ENCODE data around the gene R3HDM1. TPM values are rescaled to one million over a fixed set of nuclear protein-coding genes. Genes with fewer than 3 reads are reported as not detected.

Gene R3HDM1
- polyA plus RNA-seq, 1 donor from 2014 or later: 30.3 TPM

- Histone ChIP-seq H3K79me2 (replicated peaks; ENCODE audit: insufficient read depth, low read length) (peaks cover 16% of the 10 kb centered on the region), H3K36me3 (ENCODE audit: insufficient read depth, low read length) (peaks cover 20% of the 10 kb centered on the region)
- TF ChIP-seq POLR2AphosphoS5 (IDR thresholded peaks at IDR 0.05): no peak
- TF ChIP-seq REST (IDR thresholded peaks at IDR 0.05; ENCODE audit: borderline replicate concordance): no peak
- no peak for TF ChIP-seq RAD21 (conservative IDR thresholded peaks at IDR 0.05)
- no peak for TF ChIP-seq EZH2 (IDR thresholded peaks at IDR 0.05; ENCODE audit: borderline replicate concordance, insufficient read depth, low read length, poor library complexity, severe bottlenecking)
- no peak for TF ChIP-seq TAF1 (IDR thresholded peaks at IDR 0.05; ENCODE audit: low read depth)
Observed at GRCh38 chr2:135762022-135762421, 230.7 kb downstream of the R3HDM1 start.

GRCh38 chr2:135762530-135762929 lies 231.2 kb downstream of the R3HDM1 start:
- H3K36me3 ChIP-seq (ENCODE audit: insufficient read depth, low read length): peaks cover 15% of the 10 kb centered on the region
- no peaks in the 10 kb centered on the region for H4K20me1 ChIP-seq (ENCODE audit: insufficient read depth)

More at GRCh38 chr2:135762022-135762421, 230.7 kb downstream of the R3HDM1 start:
- H3F3A ChIP-seq (ENCODE audit: insufficient read depth, low read length, poor library complexity, severe bottlenecking): no peaks in the 10 kb centered on the region
- no peaks in the 10 kb centered on the region for H3K27me3 ChIP-seq (ENCODE audit: insufficient read depth, low read depth, low read length)
- no peaks in the 10 kb centered on the region for H3K9me2 ChIP-seq (ENCODE audit: insufficient read depth, low read length)
- H3K4me2 ChIP-seq (ENCODE audit: low read length): no peak overlapping the region
- no peak overlapping the region for H3K27ac ChIP-seq (ENCODE audit: low read length)
- H3K9me3 ChIP-seq (ENCODE audit: low read length): no peaks in the 10 kb centered on the region
- H2AFZ ChIP-seq (ENCODE audit: low read depth, low read length): no peak overlapping the region
- H3K4me3 ChIP-seq (ENCODE audit: low read length): no peak overlapping the region
- no peaks in the 10 kb centered on the region for H4K20me1 ChIP-seq (ENCODE audit: insufficient read depth)
- no peak overlapping the region for H3K9ac ChIP-seq (ENCODE audit: low read length)

More at GRCh38 chr2:135762530-135762929, 231.2 kb downstream of the R3HDM1 start:
- Histone ChIP-seq H3K9ac (ENCODE audit: low read length) (no peak overlapping the region), H3K79me2 (replicated peaks; ENCODE audit: insufficient read depth, low read length) (peaks cover 13% of the 10 kb centered on the region), H3K9me3 (ENCODE audit: low read length) (no peaks in the 10 kb centered on the region), H3K27me3 (ENCODE audit: insufficient read depth, low read depth, low read length) (no peaks in the 10 kb centered on the region), H3K4me2 (ENCODE audit: low read length) (no peak overlapping the region), H3K4me3 (ENCODE audit: low read length) (no peak overlapping the region), H3F3A (ENCODE audit: insufficient read depth, low read length, poor library complexity, severe bottlenecking) (no peaks in the 10 kb centered on the region), H2AFZ (ENCODE audit: low read depth, low read length) (no peak overlapping the region), H3K27ac (ENCODE audit: low read length) (no peak overlapping the region), H3K9me2 (ENCODE audit: insufficient read depth, low read length) (no peaks in the 10 kb centered on the region)
- no peak for TF ChIP-seq EP300 (conservative IDR thresholded peaks at IDR 0.05; ENCODE audit: poor library complexity, severe bottlenecking)
- no peak for TF ChIP-seq SMC3 (conservative IDR thresholded peaks at IDR 0.05; ENCODE audit: poor library complexity)
- no peak for TF ChIP-seq MXI1 (conservative IDR thresholded peaks at IDR 0.05; ENCODE audit: poor library complexity, severe bottlenecking)
- TF ChIP-seq REST (IDR thresholded peaks at IDR 0.05; ENCODE audit: borderline replicate concordance): no peak
